NB4 (cell line): ENCODE measurements around the gene PDE4B.

Experiments used
- MYC ChIP-seq: IDR thresholded peaks from 2 replicates; pipeline ENCODE4 v1.6.1; 2011; ENCODE audit warnings: low read depth, low read length
- POLR2A ChIP-seq: IDR thresholded peaks from 2 replicates; pipeline ENCODE4 v1.6.1; 2011; ENCODE audit warnings: mild to moderate bottlenecking; ENCODE audit not compliant: insufficient read length; ENCODE audit errors: extremely low read depth
- TF ChIP-seq, protein P1 (sequence below): IDR thresholded peaks from one replicate; pipeline ENCODE4 v1.5.1; 2012; ENCODE audit warnings: low read depth, low read length
- TF ChIP-seq, protein P2 (sequence below): IDR thresholded peaks from 2 replicates; pipeline ENCODE4 v1.6.1; 2011; ENCODE audit warnings: low read depth, low read length

- no peak for TF ChIP-seq POLR2A
- TF ChIP-seq, protein P1, sequence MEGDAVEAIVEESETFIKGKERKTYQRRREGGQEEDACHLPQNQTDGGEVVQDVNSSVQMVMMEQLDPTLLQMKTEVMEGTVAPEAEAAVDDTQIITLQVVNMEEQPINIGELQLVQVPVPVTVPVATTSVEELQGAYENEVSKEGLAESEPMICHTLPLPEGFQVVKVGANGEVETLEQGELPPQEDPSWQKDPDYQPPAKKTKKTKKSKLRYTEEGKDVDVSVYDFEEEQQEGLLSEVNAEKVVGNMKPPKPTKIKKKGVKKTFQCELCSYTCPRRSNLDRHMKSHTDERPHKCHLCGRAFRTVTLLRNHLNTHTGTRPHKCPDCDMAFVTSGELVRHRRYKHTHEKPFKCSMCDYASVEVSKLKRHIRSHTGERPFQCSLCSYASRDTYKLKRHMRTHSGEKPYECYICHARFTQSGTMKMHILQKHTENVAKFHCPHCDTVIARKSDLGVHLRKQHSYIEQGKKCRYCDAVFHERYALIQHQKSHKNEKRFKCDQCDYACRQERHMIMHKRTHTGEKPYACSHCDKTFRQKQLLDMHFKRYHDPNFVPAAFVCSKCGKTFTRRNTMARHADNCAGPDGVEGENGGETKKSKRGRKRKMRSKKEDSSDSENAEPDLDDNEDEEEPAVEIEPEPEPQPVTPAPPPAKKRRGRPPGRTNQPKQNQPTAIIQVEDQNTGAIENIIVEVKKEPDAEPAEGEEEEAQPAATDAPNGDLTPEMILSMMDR: no peak
- TF ChIP-seq, protein P2, sequence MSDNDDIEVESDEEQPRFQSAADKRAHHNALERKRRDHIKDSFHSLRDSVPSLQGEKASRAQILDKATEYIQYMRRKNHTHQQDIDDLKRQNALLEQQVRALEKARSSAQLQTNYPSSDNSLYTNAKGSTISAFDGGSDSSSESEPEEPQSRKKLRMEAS: no peak
- no peak for TF ChIP-seq MYC
Measured at GRCh38 chr1:65921446-65921845, 128.8 kb downstream of the PDE4B start.
